Measurements from ENCODE around the gene SND1.

DNA sequence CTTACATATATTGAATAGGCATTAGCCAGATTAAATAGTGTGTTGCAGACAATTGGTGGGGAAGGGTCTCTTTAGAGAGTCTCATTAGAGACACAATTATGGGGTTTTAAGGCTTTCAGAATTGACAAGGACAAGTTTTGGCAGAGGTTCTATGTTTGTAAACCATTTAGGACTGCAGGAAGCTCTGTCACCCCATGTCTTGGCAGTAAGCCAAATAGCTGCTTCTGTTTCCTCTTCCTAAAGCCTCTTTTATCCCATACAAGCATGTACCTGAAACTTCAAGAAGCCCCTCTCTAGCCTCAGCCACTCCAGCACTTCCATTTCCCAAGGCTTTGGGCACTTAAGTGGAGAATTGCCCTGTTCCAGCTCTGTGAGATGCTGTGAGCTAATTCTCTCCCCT, 401.0 kb downstream of the SND1 start:
- TF ChIP-seq FOXM1 (IDR thresholded peaks at IDR 0.05; ENCODE audit: borderline replicate concordance, low read depth) (no peak), EP300 (IDR thresholded peaks at IDR 0.05; ENCODE audit: borderline replicate concordance) (no peak)

All from Ishikawa (cell line).